ENCODE measurements around the gene AK2.

DNA sequence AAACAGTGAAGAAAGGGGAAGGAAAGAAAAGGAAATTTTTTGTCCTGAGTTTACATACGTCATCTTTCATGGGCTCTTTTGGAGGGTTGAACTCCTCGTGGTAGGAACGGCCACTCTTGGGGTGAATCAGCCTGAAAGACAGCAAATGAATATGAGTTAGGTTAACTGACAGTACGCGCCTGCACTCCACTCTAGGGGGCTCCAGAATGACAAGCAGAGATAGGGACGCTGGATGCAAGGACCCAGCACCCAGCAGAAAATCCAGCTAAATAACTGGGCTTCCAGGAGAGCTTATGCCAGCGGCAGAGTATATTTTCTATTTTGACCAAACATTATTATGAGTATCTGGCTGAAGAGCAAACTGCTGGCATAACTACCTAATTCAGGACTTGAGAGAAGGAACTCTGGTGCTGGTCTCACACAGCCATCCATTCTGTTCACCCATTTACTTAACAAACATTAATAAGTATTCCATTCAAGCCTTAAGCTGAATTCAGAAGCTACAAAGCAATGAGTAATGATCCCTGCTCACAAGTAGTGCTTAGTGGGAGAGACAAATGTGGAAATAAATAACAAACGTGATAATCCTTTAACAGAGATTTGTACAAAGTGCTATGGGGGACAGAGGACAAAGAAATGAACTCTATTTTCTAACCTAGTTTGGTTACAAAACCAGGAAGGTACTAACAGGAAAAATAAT lies 22.1 kb downstream of the AK2 start:
- TF ChIP-seq ZNF501 (tag by site-specific recombination; IDR thresholded peaks at IDR 0.05) (no peak), KLF16 (tag by site-specific recombination; IDR thresholded peaks at IDR 0.05) (no peak), ZNF768 (tag by site-specific recombination; IDR thresholded peaks at IDR 0.05) (no peak), SALL2 (tag by site-specific recombination; IDR thresholded peaks at IDR 0.05; ENCODE audit: borderline replicate concordance) (no peak), ZNF747 (tag by site-specific recombination; IDR thresholded peaks at IDR 0.05) (no peak), ZNF214 (tag by site-specific recombination; IDR thresholded peaks at IDR 0.05; ENCODE audit: borderline replicate concordance) (no peak), ZNF274 (IDR thresholded peaks at IDR 0.05; ENCODE audit: low read length) (no peak), ZNF274 (tag by site-specific recombination; IDR thresholded peaks at IDR 0.05; ENCODE audit: borderline replicate concordance) (no peak)
- TF ChIP-seq, protein P1, sequence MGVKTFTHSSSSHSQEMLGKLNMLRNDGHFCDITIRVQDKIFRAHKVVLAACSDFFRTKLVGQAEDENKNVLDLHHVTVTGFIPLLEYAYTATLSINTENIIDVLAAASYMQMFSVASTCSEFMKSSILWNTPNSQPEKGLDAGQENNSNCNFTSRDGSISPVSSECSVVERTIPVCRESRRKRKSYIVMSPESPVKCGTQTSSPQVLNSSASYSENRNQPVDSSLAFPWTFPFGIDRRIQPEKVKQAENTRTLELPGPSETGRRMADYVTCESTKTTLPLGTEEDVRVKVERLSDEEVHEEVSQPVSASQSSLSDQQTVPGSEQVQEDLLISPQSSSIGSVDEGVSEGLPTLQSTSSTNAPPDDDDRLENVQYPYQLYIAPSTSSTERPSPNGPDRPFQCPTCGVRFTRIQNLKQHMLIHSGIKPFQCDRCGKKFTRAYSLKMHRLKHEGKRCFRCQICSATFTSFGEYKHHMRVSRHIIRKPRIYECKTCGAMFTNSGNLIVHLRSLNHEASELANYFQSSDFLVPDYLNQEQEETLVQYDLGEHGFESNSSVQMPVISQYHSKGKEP (tag by site-specific recombination; IDR thresholded peaks at IDR 0.05) = no peak
- TF ChIP-seq, protein P2, sequence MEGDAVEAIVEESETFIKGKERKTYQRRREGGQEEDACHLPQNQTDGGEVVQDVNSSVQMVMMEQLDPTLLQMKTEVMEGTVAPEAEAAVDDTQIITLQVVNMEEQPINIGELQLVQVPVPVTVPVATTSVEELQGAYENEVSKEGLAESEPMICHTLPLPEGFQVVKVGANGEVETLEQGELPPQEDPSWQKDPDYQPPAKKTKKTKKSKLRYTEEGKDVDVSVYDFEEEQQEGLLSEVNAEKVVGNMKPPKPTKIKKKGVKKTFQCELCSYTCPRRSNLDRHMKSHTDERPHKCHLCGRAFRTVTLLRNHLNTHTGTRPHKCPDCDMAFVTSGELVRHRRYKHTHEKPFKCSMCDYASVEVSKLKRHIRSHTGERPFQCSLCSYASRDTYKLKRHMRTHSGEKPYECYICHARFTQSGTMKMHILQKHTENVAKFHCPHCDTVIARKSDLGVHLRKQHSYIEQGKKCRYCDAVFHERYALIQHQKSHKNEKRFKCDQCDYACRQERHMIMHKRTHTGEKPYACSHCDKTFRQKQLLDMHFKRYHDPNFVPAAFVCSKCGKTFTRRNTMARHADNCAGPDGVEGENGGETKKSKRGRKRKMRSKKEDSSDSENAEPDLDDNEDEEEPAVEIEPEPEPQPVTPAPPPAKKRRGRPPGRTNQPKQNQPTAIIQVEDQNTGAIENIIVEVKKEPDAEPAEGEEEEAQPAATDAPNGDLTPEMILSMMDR (tag by site-specific recombination; IDR thresholded peaks at IDR 0.05) = no peak
- TF ChIP-seq, protein P3, sequence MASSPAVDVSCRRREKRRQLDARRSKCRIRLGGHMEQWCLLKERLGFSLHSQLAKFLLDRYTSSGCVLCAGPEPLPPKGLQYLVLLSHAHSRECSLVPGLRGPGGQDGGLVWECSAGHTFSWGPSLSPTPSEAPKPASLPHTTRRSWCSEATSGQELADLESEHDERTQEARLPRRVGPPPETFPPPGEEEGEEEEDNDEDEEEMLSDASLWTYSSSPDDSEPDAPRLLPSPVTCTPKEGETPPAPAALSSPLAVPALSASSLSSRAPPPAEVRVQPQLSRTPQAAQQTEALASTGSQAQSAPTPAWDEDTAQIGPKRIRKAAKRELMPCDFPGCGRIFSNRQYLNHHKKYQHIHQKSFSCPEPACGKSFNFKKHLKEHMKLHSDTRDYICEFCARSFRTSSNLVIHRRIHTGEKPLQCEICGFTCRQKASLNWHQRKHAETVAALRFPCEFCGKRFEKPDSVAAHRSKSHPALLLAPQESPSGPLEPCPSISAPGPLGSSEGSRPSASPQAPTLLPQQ (tag by site-specific recombination; IDR thresholded peaks at IDR 0.05) = no peak

Data from HEK293 (cell line).